Esophagus squamous epithelium (tissue), 4 donors: ENCODE data around the gene ABCA3.

Experiments used
- POLR2A ChIP-seq, 4 donors: fragments of 450-650 bp; IDR thresholded peaks; one replicate each; pipeline ENCODE4 v1.6.1; 2017; ENCODE audit warnings: antibody characterized with exemption in 4 of 4, mild to moderate bottlenecking in 4 of 4, moderate library complexity in 3 of 4
- TF ChIP-seq, protein P1 (sequence below), 6 experiments: fragments of 450-650 bp in 4 of 6; fragments of 200-600 bp in 2 of 6; sonication (generic) in 2 of 6; IDR thresholded peaks; one replicate each; pipeline ENCODE4 v1.5.1; 2016 to 2019; ENCODE audit warnings: antibody characterized with exemption in 6 of 6, mild to moderate bottlenecking in 4 of 6, moderate library complexity in 4 of 6

DNA sequence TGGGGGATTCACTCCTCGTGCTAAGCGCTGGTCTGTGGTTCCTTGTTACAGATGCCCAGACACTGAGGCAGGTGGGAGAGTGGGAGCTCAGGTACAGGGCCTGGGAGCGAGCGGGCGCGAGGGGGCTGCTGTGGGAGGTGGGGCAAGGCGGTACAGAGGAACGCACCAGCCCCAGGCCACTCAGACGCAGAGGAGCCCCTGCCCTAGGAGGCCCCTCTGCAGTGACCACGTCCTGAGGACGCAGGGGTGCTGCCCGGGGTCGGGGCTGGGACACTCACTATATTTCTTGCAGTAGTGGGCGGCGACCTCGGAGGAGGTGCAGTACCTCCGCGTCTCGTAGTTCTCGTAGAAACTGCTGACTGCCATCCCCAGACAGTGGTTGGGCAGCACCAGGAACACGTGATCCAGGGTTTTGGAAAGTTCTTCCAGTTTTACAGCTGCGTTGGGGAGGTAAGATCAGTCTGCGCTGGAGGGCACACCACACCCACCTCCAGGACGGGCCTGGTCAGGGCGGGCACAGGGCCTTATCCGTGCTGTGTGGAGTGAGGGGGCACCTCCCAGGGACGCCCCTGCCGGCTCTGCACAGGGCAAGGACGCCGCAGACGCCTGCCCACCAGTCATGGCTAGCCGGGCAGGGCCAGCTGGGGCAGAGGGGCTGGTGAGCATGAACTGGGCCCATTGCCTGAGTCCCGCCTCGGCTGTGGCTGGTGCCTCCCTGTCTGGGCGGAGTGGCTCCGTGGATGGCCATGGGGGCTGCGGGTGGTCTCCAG is 56.3 kb downstream of the ABCA3 start:
- TF ChIP-seq, protein P1, sequence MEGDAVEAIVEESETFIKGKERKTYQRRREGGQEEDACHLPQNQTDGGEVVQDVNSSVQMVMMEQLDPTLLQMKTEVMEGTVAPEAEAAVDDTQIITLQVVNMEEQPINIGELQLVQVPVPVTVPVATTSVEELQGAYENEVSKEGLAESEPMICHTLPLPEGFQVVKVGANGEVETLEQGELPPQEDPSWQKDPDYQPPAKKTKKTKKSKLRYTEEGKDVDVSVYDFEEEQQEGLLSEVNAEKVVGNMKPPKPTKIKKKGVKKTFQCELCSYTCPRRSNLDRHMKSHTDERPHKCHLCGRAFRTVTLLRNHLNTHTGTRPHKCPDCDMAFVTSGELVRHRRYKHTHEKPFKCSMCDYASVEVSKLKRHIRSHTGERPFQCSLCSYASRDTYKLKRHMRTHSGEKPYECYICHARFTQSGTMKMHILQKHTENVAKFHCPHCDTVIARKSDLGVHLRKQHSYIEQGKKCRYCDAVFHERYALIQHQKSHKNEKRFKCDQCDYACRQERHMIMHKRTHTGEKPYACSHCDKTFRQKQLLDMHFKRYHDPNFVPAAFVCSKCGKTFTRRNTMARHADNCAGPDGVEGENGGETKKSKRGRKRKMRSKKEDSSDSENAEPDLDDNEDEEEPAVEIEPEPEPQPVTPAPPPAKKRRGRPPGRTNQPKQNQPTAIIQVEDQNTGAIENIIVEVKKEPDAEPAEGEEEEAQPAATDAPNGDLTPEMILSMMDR (IDR thresholded peaks at IDR 0.05): no peak
- TF ChIP-seq POLR2A (IDR thresholded peaks at IDR 0.05): no peak
